ENCODE results near the gene THTPA.
A peak's percentile ranks its signal among the peaks of the same experiment; 100 is the strongest.
"Not testable (repeated sequence)": the region's sequence is repeated elsewhere in the genome, so short reads cannot be mapped to it uniquely, and the experiment has no call there.

Gene THTPA

GRCh38 chr14:23584527-23585203 is 28.6 kb downstream of the THTPA start:
- not testable (repeated sequence) for DNase-seq

- DNase-seq: peak; percentile 83 to 85
Observed at GRCh38 chr14:23588884-23589598, 33.0 kb downstream of the THTPA start.

- DNase-seq: no peak
Observed at GRCh38 chr14:23589606-23590005, 33.5 kb downstream of the THTPA start.

GRCh38 chr14:23590198-23590597 is 34.1 kb downstream of the THTPA start:
- no peak for DNase-seq

GRCh38 chr14:23594191-23594590 is 38.1 kb downstream of the THTPA start:
- not testable (repeated sequence) for DNase-seq

GRCh38 chr14:23600322-23600707 is 44.2 kb downstream of the THTPA start:
- no peak for DNase-seq

GRCh38 chr14:23600806-23601205 is 44.7 kb downstream of the THTPA start:
- DNase-seq: no peak

GRCh38 chr14:23601424-23601823 is 45.4 kb downstream of the THTPA start:
- no peak for DNase-seq

- DNase-seq: no peak
Observed at GRCh38 chr14:23601845-23602180, 45.7 kb downstream of the THTPA start.

- DNase-seq: no peak
Observed at GRCh38 chr14:23602181-23603095, 46.4 kb downstream of the THTPA start.

- DNase-seq: no peak
Observed at GRCh38 chr14:23603103-23603502, 47.0 kb downstream of the THTPA start.

- no peak for DNase-seq
Observed at GRCh38 chr14:23604148-23604547, 48.1 kb downstream of the THTPA start.

GRCh38 chr14:23604675-23605170 is 48.7 kb downstream of the THTPA start:
- no peak for DNase-seq

GRCh38 chr14:23605931-23606585 is 50.0 kb downstream of the THTPA start:
- no peak for DNase-seq

GRCh38 chr14:23608454-23608853 is 52.4 kb downstream of the THTPA start:
- no peak for DNase-seq

GRCh38 chr14:23609001-23609400 is 52.9 kb downstream of the THTPA start:
- no peak for DNase-seq

GRCh38 chr14:23609411-23610089 is 53.5 kb downstream of the THTPA start:
- not testable (repeated sequence) for DNase-seq
